Activated CD8-positive, alpha-beta memory T cell treated with anti-CD3 and anti-CD28 coated beads for 36 hours (primary cell): ENCODE data around the gene CAPN8. TPM values are rescaled to one million over a fixed set of nuclear protein-coding genes. Genes with fewer than 3 reads are reported as not detected.

Experiments
- CTCF ChIA-PET: fragments of 350-600 bp; sonication (Branson Sonifier 250); formaldehyde crosslinking; loops from one replicate; lab custom pipeline; 2021; ENCODE audit warnings: antibody characterized with exemption; lab: Charles Lee
- POLR2A ChIA-PET: fragments of 350-600 bp; sonication (Branson Sonifier 250); formaldehyde crosslinking; loops from one replicate; lab custom pipeline; 2021; ENCODE audit warnings: antibody characterized with exemption; lab: Charles Lee
- total RNA-seq, 2 experiments: library from RNA; stranded (reverse); gene quantifications; one replicate each; pipeline ENCODE4 v1.2.3, GENCODE V29; 2021

Gene CAPN8
- total RNA-seq, 2 experiments from 2014 or later: not detected

DNA sequence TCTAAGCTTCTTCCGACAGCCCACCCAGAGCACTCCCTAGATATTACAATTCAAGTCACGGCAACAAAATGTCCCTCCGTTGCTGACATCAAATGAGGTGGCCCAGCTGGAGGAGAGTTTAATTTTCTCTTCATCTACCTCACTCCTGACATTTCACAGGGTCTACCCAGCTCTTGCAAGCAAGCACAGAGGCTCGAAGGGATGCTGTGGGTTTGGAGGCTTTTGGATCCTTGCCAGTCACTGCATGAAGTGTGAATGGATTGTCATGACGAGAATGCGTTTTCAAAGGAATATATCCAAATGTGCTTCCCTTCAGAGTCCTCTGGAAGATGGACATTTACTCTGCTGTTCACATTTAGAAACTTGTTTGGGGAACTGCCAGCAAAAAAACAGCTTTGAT is 33.5 kb downstream of the CAPN8 start:
- POLR2A ChIA-PET: no interaction called here
- CTCF ChIA-PET: no interaction called here

DNA sequence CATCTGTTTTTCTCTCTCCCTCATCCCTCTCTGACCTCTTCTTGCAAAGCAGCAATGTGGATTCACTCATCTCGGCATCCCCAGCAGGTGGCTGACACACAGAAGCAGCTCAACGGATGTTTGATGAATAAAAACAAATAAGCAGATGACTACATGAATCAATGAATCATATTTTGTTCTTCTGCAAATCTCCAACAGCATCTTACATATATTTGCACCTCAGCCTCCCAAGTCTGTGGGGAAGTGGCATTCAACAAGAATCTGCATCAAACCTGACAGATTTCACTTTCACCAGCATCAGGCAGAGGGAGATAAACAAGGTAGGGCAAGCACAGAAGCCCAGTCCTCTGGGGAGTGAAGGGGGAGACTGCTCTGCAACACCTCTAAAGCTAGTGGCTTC is 34.0 kb downstream of the CAPN8 start:
- CTCF ChIA-PET: no interaction called here
- POLR2A ChIA-PET: no interaction called here

DNA sequence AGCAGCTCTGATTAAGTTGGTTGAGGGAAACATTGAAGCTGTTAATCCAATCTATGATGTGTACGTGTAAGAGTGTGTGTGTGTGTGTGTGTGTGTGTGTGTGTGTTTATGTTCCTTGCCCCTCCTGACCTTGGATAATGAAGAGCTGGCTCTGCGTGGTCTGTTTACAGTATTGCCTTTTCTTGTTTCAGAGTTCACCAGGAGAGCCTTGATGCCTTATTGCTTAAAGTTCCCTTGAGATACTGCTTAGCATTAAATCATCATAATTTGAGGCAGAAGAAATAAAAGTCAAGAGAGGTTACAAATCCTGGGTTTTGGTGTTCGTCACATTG is 36.4 kb downstream of the CAPN8 start:
- POLR2A ChIA-PET: no interaction called here

DNA sequence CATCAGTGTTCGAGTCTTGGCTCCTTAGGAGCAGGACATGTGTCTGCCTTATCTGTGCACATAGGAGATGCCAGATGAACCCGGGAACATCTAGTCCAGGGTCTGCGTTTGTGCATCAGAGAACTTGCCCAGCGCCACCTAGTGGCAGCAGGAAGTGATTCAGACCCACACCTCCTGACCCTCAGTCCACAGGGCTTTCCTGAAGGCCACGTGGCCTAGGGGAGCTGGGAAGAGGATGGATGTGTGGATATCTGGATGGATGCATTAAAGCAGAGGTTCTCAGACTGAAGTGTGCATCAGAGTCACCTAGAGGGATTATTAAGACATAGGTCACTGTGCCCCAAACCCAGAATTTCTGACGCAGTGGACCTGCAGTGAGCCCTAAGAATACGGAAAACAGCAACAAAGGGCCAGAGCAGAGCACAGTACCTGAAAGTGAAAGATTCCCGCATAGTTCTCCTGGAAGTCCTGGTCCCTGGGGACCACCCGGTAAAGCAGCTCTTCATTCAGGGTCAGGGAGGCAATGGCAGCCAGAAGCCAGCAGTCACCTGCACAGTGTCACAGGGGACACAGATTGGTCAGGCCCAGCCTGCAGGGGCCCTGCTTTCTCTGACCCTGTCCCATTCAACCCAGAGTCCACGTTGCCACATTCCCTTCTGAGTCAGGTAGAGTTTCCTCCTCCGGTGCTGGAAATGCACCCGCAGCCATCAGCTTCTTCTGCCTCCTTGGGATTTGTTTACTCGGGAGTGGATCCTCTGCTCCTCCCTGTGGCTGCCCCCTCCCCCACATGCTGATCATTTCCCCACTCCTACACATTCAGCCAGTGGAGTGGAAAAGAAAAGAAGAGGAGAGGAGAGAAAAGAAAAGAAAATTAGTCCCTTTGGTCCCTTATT is 37.0 kb downstream of the CAPN8 start:
- CTCF ChIA-PET: no interaction called here
- POLR2A ChIA-PET: no interaction called here

More for the DNA sequence above, 36.4 kb downstream of the CAPN8 start:
- CTCF ChIA-PET: no interaction called here

DNA sequence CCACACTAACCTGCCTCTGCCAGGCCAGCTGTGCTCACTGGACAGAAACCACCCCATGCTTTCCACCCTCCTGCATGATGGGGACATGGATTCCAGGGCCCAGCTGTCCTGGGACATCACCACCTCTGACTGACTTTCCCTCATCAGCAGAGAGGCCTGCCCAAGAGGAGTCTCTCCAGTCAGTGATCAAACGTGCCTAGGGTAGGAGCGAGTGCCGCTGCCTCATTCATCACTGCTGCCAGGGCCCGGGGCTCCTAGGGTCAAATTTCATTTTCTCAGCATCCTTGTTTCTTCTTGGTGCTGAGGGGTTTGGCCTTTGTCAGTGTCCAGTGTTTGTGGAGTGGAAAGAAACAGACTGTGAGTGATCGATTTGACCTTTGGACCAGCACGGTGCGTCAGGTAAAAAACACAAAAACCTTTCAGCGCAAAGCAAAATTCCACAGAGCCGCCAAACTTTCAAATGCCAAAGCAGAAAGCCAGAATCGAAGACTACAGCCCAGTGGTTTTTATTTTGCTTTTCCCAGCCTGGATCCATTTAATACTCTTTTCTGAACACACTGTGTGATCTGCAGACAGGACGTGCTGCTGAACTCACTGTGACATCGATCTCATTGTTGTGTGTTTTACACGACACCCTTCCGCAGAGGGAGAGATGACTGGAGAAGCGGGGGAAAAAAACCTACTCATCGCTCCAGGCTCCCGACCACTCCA is 43.2 kb downstream of the CAPN8 start:
- ChIA-PET CTCF (no interaction called here), POLR2A (no interaction called here)

DNA sequence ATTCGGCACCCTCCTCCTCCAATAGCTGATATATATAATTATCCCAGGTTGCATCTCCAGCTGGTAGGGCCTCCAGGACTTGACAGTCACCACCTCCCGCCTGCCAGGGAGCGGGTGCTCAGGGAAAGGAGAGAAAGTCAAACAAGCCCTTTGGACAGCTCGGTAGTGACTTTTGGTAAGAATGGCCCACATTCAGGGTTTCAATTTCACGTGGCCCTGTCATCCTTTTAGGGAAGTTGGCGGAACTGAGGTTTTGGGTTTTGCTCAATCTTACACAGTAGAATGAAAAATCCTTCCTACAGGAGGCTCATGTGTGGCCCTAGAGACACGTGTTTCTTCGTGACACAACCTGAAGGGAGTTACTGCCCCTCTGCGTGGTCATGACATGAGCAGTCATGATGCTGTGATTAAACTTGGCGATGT is 44.2 kb downstream of the CAPN8 start:
- CTCF ChIA-PET: no interaction called here
- POLR2A ChIA-PET: no interaction called here

DNA sequence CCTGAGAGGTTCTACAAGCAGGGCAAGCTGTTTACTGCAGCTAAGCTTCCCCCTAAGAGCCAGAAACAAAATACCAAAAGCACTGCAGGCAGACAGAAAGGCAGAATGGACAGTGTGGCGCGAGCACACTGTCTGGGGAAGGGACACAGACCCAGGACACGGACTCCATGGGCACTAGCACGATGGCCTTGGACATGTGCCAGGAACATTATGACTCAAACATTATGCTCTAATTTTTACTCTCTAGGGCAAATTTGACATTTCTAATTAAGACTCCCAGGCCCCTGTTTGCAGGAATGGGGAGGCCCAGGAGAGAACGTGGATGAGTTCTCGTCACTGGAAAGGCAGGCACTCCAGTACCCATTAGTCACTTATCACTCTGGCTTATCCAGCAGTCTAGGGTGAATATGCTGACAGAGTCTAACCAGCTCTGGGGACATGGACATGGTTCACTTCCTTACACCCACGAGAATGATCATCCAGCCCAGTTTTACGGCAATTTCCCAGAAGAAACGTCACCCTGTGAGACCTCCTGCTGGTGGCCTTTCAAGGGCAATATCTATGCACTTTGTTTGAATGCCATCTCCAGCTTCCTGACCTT is 45.1 kb downstream of the CAPN8 start:
- ChIA-PET POLR2A (no interaction called here), CTCF (no interaction called here)

DNA sequence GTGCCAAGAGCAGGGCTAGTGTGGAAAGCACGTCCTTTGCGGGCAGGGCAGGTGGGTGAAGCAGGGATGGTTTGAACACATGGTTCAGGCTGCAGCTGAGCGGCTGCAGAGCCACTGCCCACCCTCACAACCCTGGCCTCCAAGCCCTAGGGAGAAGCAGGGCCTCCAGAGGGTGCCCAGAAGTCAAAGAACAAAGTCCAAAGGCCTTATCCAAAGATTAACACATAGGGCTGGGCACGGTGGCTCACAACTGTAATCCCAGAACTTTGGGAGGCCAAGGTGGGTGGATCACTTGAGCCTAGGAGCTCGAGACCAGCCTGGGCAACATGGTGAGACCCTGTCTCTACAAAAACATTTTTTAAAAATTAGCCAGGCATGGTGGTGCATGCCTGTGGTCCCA is 46.8 kb downstream of the CAPN8 start:
- POLR2A ChIA-PET: no interaction called here
- CTCF ChIA-PET: no interaction called here

DNA sequence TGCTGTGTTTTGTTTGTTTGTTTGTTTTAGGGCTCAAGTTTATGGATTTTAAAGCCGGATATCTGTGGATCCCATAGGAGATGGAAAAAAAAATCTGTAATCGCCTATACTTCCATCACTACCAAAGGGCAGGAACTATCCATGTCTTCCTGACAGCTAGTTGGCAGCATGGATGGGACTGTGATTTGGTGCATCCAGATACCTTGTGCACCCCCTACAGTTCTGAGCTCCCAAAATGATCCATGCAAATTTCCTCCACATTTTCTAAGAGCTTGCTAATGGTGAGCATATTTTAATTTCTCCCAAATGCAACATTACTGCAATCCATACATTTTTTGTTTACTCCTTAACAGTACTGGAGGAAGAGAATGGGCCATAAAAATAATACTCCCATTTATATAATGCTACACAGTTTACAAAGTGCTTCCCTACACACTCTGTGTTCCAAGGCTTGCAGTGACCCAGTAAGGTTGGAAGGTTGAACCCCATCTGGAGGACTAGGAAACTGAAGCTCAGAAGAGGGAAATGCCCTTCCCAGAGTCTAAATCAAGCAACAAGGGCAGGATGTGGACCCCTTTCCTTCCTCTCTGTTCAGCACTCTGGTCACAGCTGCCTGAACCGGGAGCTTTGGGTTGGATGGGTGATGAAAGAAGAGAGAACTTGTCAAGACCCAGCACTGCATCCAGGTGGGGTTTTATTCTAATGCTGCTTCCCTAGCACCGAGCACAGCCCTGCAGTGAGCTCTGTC is 48.0 kb downstream of the CAPN8 start:
- POLR2A ChIA-PET: no interaction called here
- CTCF ChIA-PET: no interaction called here

DNA sequence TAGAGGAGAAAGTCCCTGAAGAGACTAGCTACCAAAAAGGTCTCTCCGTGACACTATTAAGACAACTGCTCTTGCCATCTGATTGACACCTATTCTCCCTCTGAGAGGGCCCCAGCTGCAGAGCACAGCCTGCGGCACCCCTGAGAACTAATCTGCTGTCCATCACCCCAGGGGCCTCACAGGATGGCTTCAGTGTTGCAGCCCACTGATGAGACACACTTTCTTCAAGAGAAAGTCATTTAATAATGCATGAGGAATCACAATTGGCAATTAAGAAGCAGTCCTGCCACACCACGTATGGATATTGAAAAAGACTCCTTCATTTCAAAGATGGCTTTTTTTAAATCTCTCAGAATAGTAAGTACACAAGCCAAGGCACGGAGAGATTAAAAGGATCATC is 48.9 kb downstream of the CAPN8 start:
- ChIA-PET CTCF (no interaction called here), POLR2A (no interaction called here)

DNA sequence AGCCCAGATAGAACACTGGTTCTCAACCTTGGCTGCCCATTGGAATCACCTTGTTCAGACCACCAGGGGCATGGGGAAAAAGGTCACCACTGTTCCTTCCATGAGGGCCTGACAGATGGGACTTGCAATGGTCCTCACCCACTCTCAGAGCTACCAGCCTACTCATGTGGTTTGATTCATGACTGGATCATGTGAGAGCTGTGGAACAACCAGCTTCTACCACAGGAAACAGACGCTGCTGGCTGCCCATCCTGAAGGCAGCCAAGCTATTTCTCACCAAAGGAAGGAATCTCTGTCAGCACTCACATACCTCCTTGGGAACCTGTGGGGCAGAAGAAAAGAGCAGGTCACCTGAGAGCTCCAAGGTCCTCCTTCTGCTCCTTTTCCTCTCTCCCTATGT is 53.6 kb downstream of the CAPN8 start:
- ChIA-PET POLR2A (no interaction called here), CTCF (interaction anchor here (1.2 kb wide), 1 partner anchor 55 kb away, joined by 3 read pairs; no protein-coding TSS in a partner anchor)

DNA sequence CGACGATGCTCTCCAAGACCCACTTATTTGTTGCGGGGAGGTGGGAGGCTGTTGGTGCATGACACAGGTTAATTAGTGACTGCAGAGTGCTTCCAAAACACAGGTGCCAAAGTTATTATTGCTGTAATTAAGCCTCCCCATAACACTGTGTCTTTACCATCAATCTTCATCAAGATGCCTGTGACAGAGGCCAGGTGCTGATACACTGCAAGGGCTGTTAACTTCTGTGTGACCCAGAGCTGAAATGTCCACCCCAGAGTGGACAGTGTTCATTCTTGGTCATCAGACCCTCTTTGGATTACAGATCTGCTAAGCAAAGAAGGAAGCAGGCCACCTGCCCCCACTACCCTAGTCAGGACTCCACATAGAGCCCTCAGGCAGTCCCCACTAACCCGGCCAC is 55.5 kb downstream of the CAPN8 start:
- POLR2A ChIA-PET: no interaction called here
- CTCF ChIA-PET: interaction anchor here (2.4 kb wide), 1 partner anchor 53 kb away, joined by 9 read pairs; no protein-coding TSS in a partner anchor

DNA sequence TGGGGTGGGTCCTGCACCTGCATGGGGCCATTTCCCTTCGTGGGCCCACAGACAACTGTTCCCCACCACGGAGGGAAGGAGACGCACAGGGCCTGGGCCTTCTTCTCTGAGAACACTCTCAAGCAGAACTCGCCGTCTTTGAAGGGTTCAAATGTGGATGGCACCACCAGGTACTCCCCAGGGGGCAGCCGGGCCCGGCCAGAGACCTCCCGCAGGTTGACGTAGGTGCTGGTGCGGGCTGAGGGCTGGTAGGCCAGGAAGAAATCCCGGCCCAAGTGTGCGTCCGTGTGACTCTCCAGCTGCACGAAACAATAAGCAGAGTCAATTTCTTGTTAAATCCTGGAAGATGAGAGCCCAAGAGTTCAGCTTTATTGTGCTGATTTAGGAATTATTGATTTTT is 56.4 kb downstream of the CAPN8 start:
- CTCF ChIA-PET: interaction anchor here (2.4 kb wide), 1 partner anchor 52 kb away, joined by 9 read pairs; no protein-coding TSS in a partner anchor
- POLR2A ChIA-PET: no interaction called here

DNA sequence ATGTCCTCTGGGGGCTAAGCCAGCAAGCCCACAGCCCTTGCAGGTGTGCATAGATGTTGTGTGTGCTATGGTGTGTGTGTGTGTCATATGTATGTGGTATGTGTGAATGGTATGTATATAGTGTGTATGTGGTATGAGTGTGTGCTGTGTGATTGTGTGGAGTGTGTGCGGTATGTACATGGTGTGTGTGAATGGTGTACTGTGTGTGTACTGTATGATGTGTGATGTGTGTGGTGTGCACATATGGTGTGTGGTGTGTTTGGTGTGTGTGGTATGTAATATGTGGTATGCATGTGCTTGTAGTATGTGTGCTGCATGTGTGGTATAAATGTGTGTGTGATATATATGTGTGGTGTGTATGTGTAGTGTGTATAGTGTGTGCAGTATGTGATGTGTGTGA is 107.0 kb downstream of the CAPN8 start:
- ChIA-PET CTCF (interaction anchor here (2.6 kb wide), 1 partner anchor 51 kb away, joined by 9 read pairs; no protein-coding TSS in a partner anchor), POLR2A (no interaction called here)

DNA sequence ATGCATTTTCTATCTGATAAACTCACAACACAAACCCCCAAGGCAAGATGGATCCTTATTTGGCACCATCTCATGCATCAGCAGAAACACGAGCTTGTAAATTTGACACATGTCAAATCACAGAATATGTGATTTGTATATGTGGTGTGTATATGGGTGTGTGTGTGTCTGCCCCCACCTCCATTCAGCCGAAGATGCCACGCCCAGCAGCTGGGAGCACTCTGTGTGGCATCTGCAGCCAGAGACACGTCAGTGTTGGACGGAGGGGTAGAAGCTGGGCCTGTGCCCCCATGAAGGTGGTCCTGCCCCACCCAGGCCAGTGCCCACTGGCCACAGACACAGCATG is 108.4 kb downstream of the CAPN8 start:
- ChIA-PET POLR2A (no interaction called here), CTCF (interaction anchor here (1.2 to 2.6 kb wide), 3 partner anchors 53 to 139 kb away, joined by 3 to 9 read pairs (median 4); no protein-coding TSS in a partner anchor)

DNA sequence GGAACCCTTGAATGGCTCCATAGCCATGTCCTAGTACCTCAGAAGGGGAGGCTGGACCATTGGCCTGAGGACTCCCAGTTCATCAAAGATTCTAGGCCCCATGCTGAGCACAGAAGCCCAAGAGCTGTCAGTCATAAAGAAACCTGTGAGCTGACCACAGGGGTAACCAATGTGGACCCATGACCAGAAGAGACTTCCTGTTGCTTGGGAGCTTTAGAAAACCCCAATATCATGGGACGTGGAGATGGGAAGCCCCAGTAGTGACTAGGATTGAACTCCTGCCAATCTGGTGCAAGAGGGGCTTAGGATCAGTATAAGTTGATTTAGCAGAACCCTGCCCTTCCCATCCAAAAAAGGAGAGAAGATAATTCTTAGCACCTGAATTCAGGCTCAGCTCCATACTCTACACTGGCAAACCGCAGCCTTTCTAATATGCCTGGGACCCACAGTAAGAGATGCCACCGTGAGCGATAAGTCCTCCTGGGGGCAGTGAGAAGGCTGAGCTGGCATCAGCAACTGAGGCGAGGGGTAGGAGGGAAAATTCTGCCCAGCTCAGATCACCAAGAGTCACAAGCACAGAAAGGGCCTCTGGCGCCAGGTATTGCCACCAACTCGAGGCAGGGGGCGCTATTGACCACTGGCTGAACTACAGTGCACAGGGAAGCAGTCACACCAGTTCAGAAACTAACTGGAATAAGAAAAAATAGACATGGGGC is 108.9 kb downstream of the CAPN8 start:
- POLR2A ChIA-PET: no interaction called here
- CTCF ChIA-PET: interaction anchor here (1.0 to 2.6 kb wide), 4 partner anchors 53 to 139 kb away, joined by 3 to 9 read pairs (median 5); no protein-coding TSS in a partner anchor

DNA sequence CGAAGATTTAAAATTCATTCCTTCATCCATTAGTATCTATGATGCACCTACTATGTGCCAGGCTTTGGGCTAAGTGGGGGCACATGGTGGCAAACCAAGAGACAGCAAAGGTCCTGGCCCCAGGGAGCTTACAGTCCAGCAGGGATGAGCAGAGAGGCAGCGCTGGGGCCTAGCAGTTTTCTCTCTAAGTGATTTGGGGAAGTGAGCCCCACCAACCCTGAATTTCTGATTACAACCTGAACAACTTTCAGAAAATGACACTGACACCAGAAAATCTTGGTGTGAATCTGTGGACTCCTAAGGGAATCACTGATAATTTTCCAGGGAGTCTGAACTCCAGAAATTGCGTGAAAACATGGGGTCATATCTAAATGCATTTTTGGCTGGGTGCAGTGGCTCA is 111.5 kb downstream of the CAPN8 start:
- ChIA-PET POLR2A (no interaction called here), CTCF (no interaction called here)

DNA sequence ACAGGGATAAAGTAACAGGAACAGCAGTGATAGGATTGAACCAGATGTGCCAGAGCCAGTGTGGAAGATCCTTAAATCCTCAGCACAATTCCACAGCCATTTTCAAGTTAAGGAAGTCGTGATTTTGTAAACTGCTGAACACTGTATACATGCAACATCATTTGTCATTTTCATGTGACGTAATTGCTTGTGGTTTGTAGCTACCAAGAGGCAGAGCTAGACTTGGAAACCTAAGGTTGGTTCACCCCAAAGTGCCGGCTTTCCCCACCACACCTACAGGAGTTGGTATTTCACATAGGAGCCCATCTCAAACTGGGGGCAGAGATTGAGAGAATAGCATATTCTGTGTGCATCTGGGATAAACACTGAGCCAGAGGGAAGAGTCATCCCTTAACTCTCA is 113.9 kb downstream of the CAPN8 start:
- ChIA-PET CTCF (no interaction called here), POLR2A (no interaction called here)

DNA sequence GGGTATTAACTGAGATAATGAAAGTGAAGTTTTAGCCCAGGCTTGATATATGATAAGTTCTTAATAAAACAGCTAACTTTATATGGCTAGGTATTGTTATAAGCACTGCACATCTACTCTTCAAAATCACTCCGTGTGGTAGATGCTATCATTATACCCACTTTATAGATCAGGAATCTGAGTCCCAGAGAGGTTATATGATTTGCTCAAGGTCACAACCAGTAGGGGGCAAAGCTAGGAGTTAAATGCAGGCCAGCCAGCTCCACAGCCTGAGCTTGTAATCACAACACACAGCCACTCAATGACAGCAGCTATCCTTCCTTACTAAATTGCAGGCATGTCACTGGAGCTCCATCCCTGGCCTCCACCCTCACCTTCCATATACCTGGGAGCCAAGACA is 115.8 kb downstream of the CAPN8 start:
- CTCF ChIA-PET: interaction anchor here (0.9 kb wide), 1 partner anchor 134 kb away, joined by 3 read pairs; no protein-coding TSS in a partner anchor
- POLR2A ChIA-PET: no interaction called here
